ENCODE data around the gene AKIRIN2.

- TF ChIP-seq CTCF (IDR thresholded peaks at IDR 0.05) = no peak
- no peak for TF ChIP-seq POLR2A (IDR thresholded peaks at IDR 0.05)
These were observed 41.0 kb downstream of the AKIRIN2 start for GRCh38 chr6:87661016-87661415.
